Tibial nerve (tissue), 3 donors: ENCODE results near the gene INKA2.

Source experiments
- CTCF ChIP-seq, 5 experiments: fragments of 200-600 bp in 3 of 5; fragments of 450-650 bp in 2 of 5; sonication (generic) in 3 of 5; IDR thresholded peaks; one replicate each; pipeline ENCODE4 v1.5.1; 2016 to 2019; ENCODE audit warnings: antibody characterized with exemption in 5 of 5, mild to moderate bottlenecking in 3 of 5, moderate library complexity in 2 of 5
- POLR2A ChIP-seq, 2 donors: fragments of 450-650 bp; IDR thresholded peaks; one replicate each; pipeline ENCODE4 v1.6.1; 2017; ENCODE audit warnings: antibody characterized with exemption in 2 of 2, mild to moderate bottlenecking in 2 of 2, moderate library complexity in 2 of 2

DNA sequence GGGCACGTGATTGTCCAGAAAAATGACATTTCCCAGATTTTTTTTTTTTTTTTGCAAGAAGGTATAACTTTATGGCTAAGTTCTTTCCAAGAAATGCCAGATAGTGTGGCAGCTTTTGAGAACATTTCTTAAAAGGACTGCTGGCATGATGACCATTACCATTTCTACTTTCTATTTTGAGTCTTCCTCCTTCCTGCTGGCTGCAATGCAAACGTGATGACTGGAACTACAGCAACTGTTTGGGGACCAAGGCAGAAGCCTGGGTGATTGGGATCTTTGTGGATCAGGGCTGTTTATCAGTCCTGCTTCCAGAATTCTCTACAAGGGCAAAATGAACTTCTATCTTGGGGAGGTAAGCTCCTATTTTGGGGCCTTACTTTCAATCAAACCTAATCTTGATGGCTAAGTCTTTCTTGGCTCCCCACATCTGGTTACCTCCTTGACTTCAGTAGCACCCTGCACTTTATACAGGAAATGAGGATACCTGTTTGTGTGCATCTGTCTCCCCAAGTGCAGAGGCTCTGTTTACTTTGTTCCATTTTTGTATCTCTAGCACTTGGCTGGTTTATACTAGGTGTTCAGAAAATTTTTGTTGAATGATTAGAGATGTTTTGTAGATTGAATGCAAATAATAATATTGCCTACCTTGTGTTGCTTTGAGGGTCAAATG lies 12.8 kb upstream of the INKA2 start:
- no peak for TF ChIP-seq POLR2A (IDR thresholded peaks at IDR 0.05)
- no peak for TF ChIP-seq CTCF (IDR thresholded peaks at IDR 0.05)
